OCI-LY7 (cell line): ENCODE results near the gene COL15A1. TPM values are rescaled to one million over a fixed set of nuclear protein-coding genes. Genes with fewer than 3 reads are reported as not detected.
A peak's percentile ranks its signal among the peaks of the same experiment; 100 is the strongest.

Source experiments
- Bru-seq: library from RNA; stranded (reverse); fragments of 400-500 nt; gene quantifications from one replicate; lab custom pipeline; 2021; lab: Mats Ljungman, UMichigan
- BruChase-seq, 2 experiments: library from RNA; stranded (reverse); fragments of 400-500 nt; gene quantifications; one replicate each; lab custom pipeline; 2021; lab: Mats Ljungman, UMichigan
- BruUV-seq: library from RNA; stranded (reverse); fragments of 400-500 nt; replicated peaks from 2 replicates; lab custom pipeline; 2021; lab: Mats Ljungman, UMichigan
- CTCF ChIA-PET: fragments of 300-600 bp; sonication (Branson Sonifier 250); formaldehyde crosslinking; loops from one replicate; lab custom pipeline; 2022; ENCODE audit warnings: antibody characterized with exemption; ENCODE audit not compliant: unreplicated experiment; lab: Charles Lee
- POLR2A ChIA-PET: fragments of 300-600 bp; sonication (Branson Sonifier 250); formaldehyde crosslinking; loops from one replicate; lab custom pipeline; 2022; ENCODE audit warnings: antibody characterized with exemption; lab: Charles Lee
- DNase-seq: peaks from one replicate; pipeline ENCODE4 v3.0.0-alpha.2; 2015; ENCODE audit warnings: low spot score
- H2AFZ ChIP-seq: fragments of 200-600 bp; sonication (generic), shearing (Covaris generic); 2 replicates; pipeline ENCODE4 v1.6.1; 2014; ENCODE audit warnings: mild to moderate bottlenecking, antibody characterized with exemption, low read length, moderate library complexity
- H3K27ac ChIP-seq: fragments of 200-600 bp; sonication (generic); 2 replicates; pipeline ENCODE4 v1.5.1; 2014; ENCODE audit warnings: mixed run types, low read depth, mild to moderate bottlenecking, moderate library complexity, low read length, inconsistent platforms; ENCODE audit not compliant: poor library complexity, severe bottlenecking
- H3K36me3 ChIP-seq: fragments of 200-600 bp; sonication (generic); 2 replicates; pipeline ENCODE4 v1.6.1; 2014; ENCODE audit warnings: mild to moderate bottlenecking, antibody characterized with exemption, low read length, moderate library complexity, mixed read lengths; ENCODE audit not compliant: insufficient read depth
- H3K4me1 ChIP-seq: fragments of 200-600 bp; sonication (generic); 2 replicates; pipeline ENCODE4 v1.5.1; 2014; ENCODE audit warnings: mild to moderate bottlenecking, low read length; ENCODE audit not compliant: insufficient read depth, poor library complexity, severe bottlenecking
- H3K4me2 ChIP-seq: fragments of 200-600 bp; sonication (generic); 2 replicates; pipeline ENCODE4 v1.6.1; 2014; ENCODE audit warnings: mild to moderate bottlenecking, low read length
- H3K4me3 ChIP-seq: fragments of 200-600 bp; sonication (generic); 2 replicates; pipeline ENCODE4 v1.5.1; 2014; ENCODE audit warnings: mild to moderate bottlenecking, low read depth, low read length; ENCODE audit not compliant: poor library complexity, severe bottlenecking
- H3K79me2 ChIP-seq: fragments of 200-600 bp; sonication (generic); 2 replicates; pipeline ENCODE4 v1.6.1; 2016; ENCODE audit warnings: low read depth, mild to moderate bottlenecking, low read length, moderate library complexity, mixed read lengths; ENCODE audit not compliant: insufficient read depth
- H3K9me2 ChIP-seq: fragments of 200-600 bp; sonication (generic); 2 replicates; pipeline ENCODE4 v1.6.1; 2016; ENCODE audit warnings: mild to moderate bottlenecking, low read length, mixed read lengths; ENCODE audit not compliant: insufficient read depth
- H3K9me3 ChIP-seq: fragments of 200-600 bp; sonication (generic); 2 replicates; pipeline ENCODE4 v1.6.1; 2014; ENCODE audit warnings: mild to moderate bottlenecking, mixed run types, low read length, mixed read lengths
- H4K20me1 ChIP-seq: fragments of 200-600 bp; sonication (generic); 2 replicates; pipeline ENCODE4 v1.6.1; 2014; ENCODE audit warnings: mild to moderate bottlenecking, antibody characterized with exemption, low read length, moderate library complexity, mixed read lengths; ENCODE audit not compliant: insufficient read depth
- EZH2phosphoT487 ChIP-seq: fragments of 200-600 bp; sonication (generic); IDR thresholded peaks from 2 replicates; pipeline ENCODE4 v1.6.1; 2018; ENCODE audit warnings: low read depth, borderline replicate concordance, mild to moderate bottlenecking, mixed run types, antibody characterized with exemption, low read length, moderate library complexity, mixed read lengths
- intact Hi-C: fragments of 100-400 bp; cut with micrococcal nuclease; formaldehyde crosslinking; loops from one replicate; pipeline ENCODE4 v1.10.0; 2022; ENCODE audit not compliant: unreplicated experiment
- long read RNA-seq: library from polyadenylated mRNA; stranded (forward); transcript quantifications from one replicate; pipeline ENCODE4 v2.0.0, GENCODE V29; 2022
- total RNA-seq, 2 experiments: library from RNA; depleted of rRNA in 1 of 2; stranded (reverse); fragments of >200 nt in 1 of 2; shearing (Covaris generic) in 1 of 2; gene quantifications; 2 replicates each; pipeline ENCODE4 v1.2.3, GENCODE V29; 2014 to 2022
- TF ChIP-seq, protein P1 (sequence below): fragments of 200-600 bp; sonication (generic); conservative IDR thresholded peaks from 2 replicates; pipeline ENCODE4 v1.5.1; 2014; ENCODE audit warnings: mild to moderate bottlenecking, antibody characterized with exemption, low read length, moderate library complexity, mixed read lengths

COL15A1 gene
- not detected in 2 replicates for total RNA-seq (2014; rRNA removed; shearing (Covaris generic))
- not detected in 2 replicates for total RNA-seq (2022)
- percentile 5 among the genes with signal in this experiment for Bru-seq, nascent RNA
- percentile 5 among the genes with signal in this experiment for BruChase-seq, experiment 1, labeled RNA remaining after a 6-hour chase
- not detected for BruChase-seq, experiment 2, labeled RNA remaining after a 2-hour chase
- long read RNA-seq, partial matches to known transcripts = 0 of 1 reads
- long read RNA-seq, other reads (novel, unspliced or antisense) = 1 of 1 reads

DNA sequence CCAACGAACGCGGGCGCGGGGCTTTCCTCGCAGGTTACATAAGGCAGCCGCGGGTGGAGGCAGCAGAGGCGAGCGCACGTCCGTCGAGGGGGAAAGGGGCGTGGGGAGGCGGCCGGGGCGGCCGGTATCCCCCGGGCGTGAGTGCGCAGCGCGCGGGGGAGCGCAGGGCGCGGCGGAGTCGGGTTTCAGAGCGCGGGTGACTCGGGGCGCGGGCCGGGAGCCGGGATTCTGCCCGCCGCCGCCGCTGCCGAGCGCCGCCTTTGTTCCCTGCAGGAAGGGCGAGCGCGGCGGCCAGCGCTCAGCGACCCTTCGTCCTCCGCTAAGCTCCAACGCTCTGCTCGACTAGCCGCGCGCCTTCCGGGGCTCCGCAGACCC, at the start of gene COL15A1:
Gene COL15A1 (plus strand): TSS at position 226 of the 375 bp plus-strand sequence. CDS start 155 bp downstream, outside the sequence.
- intact Hi-C loops = no loop called here
- Histone ChIP-seq H2AFZ (no peak within 1 kb of the TSS), H3K9me3 (no peaks in the 10 kb centered on the region), H3K4me3 (no peak within 1 kb of the TSS), H3K9me2 (no peaks in the 10 kb centered on the region), H3K36me3 (no peaks in the 10 kb centered on the region), H3K27ac (no peak within 1 kb of the TSS), H4K20me1 (no peaks in the 10 kb centered on the region), H3K4me2 (no peak within 1 kb of the TSS), H3K79me2 (no peaks in the 10 kb centered on the region), H3K4me1 (no peaks in the 10 kb centered on the region)
- TF ChIP-seq, protein P1, sequence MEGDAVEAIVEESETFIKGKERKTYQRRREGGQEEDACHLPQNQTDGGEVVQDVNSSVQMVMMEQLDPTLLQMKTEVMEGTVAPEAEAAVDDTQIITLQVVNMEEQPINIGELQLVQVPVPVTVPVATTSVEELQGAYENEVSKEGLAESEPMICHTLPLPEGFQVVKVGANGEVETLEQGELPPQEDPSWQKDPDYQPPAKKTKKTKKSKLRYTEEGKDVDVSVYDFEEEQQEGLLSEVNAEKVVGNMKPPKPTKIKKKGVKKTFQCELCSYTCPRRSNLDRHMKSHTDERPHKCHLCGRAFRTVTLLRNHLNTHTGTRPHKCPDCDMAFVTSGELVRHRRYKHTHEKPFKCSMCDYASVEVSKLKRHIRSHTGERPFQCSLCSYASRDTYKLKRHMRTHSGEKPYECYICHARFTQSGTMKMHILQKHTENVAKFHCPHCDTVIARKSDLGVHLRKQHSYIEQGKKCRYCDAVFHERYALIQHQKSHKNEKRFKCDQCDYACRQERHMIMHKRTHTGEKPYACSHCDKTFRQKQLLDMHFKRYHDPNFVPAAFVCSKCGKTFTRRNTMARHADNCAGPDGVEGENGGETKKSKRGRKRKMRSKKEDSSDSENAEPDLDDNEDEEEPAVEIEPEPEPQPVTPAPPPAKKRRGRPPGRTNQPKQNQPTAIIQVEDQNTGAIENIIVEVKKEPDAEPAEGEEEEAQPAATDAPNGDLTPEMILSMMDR = no peak
- TF ChIP-seq EZH2phosphoT487 = no peak
- ChIA-PET CTCF (no interaction called here), POLR2A (no interaction called here)
- no TSS peak for BruUV-seq
- DNase-seq = no peak

DNA sequence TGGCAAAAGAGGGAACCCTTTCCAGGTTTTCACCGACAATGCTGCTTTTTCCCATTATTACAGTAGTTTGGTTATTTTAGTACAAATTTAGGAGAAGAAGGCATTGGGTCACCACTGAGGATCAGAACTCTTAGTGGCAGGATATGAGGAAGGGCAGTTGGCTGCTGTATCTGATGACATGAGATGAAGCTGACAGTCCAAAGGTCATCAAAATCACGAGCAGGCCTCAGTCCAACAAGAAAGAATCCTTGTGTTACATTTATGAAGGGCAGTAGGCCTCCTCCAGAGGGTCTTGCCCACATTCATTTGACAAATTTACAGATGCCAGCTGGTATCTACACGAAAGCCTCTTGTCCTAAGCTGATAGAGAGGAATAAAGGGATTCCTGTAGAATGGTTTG, 49.5 kb upstream of the COL15A1 start:
- CTCF ChIA-PET = no interaction called here
- intact Hi-C loops = no loop called here

DNA sequence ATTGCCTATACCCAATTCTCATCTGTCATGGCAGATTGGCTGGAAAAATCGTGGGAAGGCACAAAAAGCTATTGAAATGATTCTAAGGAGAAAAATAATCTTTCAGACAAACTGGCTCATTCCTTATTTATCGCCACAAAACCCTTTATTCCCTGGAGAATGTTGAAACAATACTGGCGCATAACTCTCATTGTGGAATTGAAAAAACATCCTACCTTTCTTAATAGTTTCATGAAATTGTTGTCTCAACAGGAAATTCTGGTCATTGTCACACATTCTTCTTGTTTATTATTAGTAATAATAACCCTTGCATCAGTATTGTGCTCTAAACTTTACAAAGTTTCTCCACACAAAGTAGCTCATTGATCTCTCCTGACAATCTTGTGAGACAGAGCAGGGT, 48.9 kb upstream of the COL15A1 start:
- ChIA-PET POLR2A (no interaction called here), CTCF (no interaction called here)
- TF ChIP-seq, protein P1 = no peak
- TF ChIP-seq EZH2phosphoT487 = no peak
- DNase-seq = no peak
- H3K4me1 ChIP-seq = no peaks in the 10 kb centered on the region
- no TSS peak for BruUV-seq
- no peak overlapping the region for H3K4me2 ChIP-seq
- H3K4me3 ChIP-seq = no peak overlapping the region
- H2AFZ ChIP-seq = no peak overlapping the region
- H3K36me3 ChIP-seq = no peaks in the 10 kb centered on the region
- H3K27ac ChIP-seq = no peak overlapping the region
- intact Hi-C loops = no loop called here
- H3K79me2 ChIP-seq = no peaks in the 10 kb centered on the region
- H4K20me1 ChIP-seq = no peaks in the 10 kb centered on the region
- H3K9me2 ChIP-seq = no peaks in the 10 kb centered on the region
- H3K9me3 ChIP-seq = no peaks in the 10 kb centered on the region

More for the DNA sequence above, 49.5 kb upstream of the COL15A1 start:
- POLR2A ChIA-PET = no interaction called here
- TF ChIP-seq, protein P1 = no peak
- TF ChIP-seq EZH2phosphoT487 = no peak
- Histone ChIP-seq H4K20me1 (no peaks in the 10 kb centered on the region), H3K79me2 (no peaks in the 10 kb centered on the region), H3K36me3 (no peaks in the 10 kb centered on the region), H3K4me1 (no peaks in the 10 kb centered on the region), H3K9me2 (no peaks in the 10 kb centered on the region), H3K4me3 (no peak overlapping the region), H3K4me2 (no peak overlapping the region), H2AFZ (no peak overlapping the region), H3K27ac (no peak overlapping the region), H3K9me3 (no peaks in the 10 kb centered on the region)
- no peak for DNase-seq
- BruUV-seq = no TSS peak
